Endothelial cell of umbilical vein (primary cell): ENCODE data around the gene ODAD4. TPM values are rescaled to one million over a fixed set of nuclear protein-coding genes. Genes with fewer than 3 reads are reported as not detected.
"Not testable (repeated sequence)": the region's sequence is repeated elsewhere in the genome, so short reads cannot be mapped to it uniquely, and the experiment has no call there.

Experiments
- BruUV-seq: library from RNA; stranded (reverse); fragments of 400-500 nt; replicated peaks from 2 replicates; lab custom pipeline; 2021; lab: Mats Ljungman, UMichigan
- CTCF ChIA-PET: fragments of 300-600, 350-600 bp; sonication (Branson Sonifier 250); formaldehyde crosslinking; loops from one replicate; lab custom pipeline; 2021; ENCODE audit warnings: antibody characterized with exemption, inconsistent platforms; lab: Charles Lee
- POLR2A ChIA-PET: fragments of 300-600, 350-600 bp; sonication (Branson Sonifier 250); formaldehyde crosslinking; loops from one replicate; lab custom pipeline; 2021; ENCODE audit warnings: antibody characterized with exemption, inconsistent platforms; lab: Charles Lee
- DNase-seq: peaks from one replicate; pipeline ENCODE4 v3.0.0-alpha.2; 2011; ENCODE audit warnings: low read depth, low spot score
- FAIRE-seq: peaks from 2 replicates; lab custom pipeline; 2011; peaks lifted over from hg19 to GRCh38; lab: Jason Lieb, UNC
- H2AFZ ChIP-seq: 2 replicates; pipeline ENCODE4 v1.6.0; 2012; ENCODE audit warnings: low read depth, low read length, control low read depth, inconsistent platforms
- H3K27ac ChIP-seq: 2 replicates; pipeline ENCODE4 v1.5.1; 2011; ENCODE audit warnings: low read depth, mild to moderate bottlenecking, control low read depth, low read length, moderate library complexity; ENCODE audit not compliant: insufficient read depth
- H3K27me3 ChIP-seq, 2 experiments: 2 replicates each; pipeline versions ENCODE4 v1.6.0 to v1.6.1; 2011; ENCODE audit warnings: low read length in 2 of 2, mixed read lengths in 1 of 2; ENCODE audit not compliant: control insufficient read depth in 2 of 2, insufficient read depth in 2 of 2
- H3K36me3 ChIP-seq, 2 experiments: 2 replicates in 1 of 2; 3 replicates in 1 of 2; pipeline ENCODE4 v1.5.1; 2011; ENCODE audit warnings: low read length in 2 of 2, mild to moderate bottlenecking in 1 of 2, moderate library complexity in 1 of 2; ENCODE audit not compliant: control insufficient read depth in 2 of 2, insufficient read depth in 2 of 2; ENCODE audit errors: extremely low read depth in 1 of 2
- H3K4me1 ChIP-seq: 3 replicates; pipeline ENCODE4 v1.5.1; 2011; ENCODE audit warnings: mild to moderate bottlenecking, low read length; ENCODE audit not compliant: control insufficient read depth, insufficient read depth; ENCODE audit errors: extremely low read depth
- H3K4me2 ChIP-seq: 2 replicates; pipeline ENCODE4 v1.6.1; 2011; ENCODE audit warnings: low read length, control low read depth, mixed read lengths; ENCODE audit not compliant: insufficient read depth
- H3K4me3 ChIP-seq, 3 experiments: fragments of 200-600 bp in 1 of 3; sonication (generic), shearing (Covaris generic) in 1 of 3; replicated peaks in 1 of 3; 2 replicates each; pipeline ENCODE4 v1.5.1; 2011 to 2016; ENCODE audit warnings: control low read depth in 3 of 3, low read length in 3 of 3, mild to moderate bottlenecking in 2 of 3, inconsistent platforms in 1 of 3, low read depth in 1 of 3, moderate library complexity in 1 of 3; ENCODE audit not compliant: insufficient read depth in 1 of 3
- H3K79me2 ChIP-seq: 2 replicates; pipeline ENCODE4 v1.6.0; 2012; ENCODE audit warnings: low read length, inconsistent platforms; ENCODE audit not compliant: control insufficient read depth, insufficient read depth
- H3K9ac ChIP-seq: replicated peaks from 2 replicates; pipeline ENCODE3; 2011; ENCODE audit warnings: low read length, control low read depth; ENCODE audit not compliant: insufficient read depth; ENCODE audit errors: extremely low read depth
- H3K9me1 ChIP-seq: replicated peaks from 3 replicates; pipeline ENCODE4 v1.6.0; 2011; ENCODE audit warnings: mild to moderate bottlenecking, low read length; ENCODE audit not compliant: control insufficient read depth, insufficient read depth; ENCODE audit errors: extremely low read depth
- H3K9me3 ChIP-seq: replicated peaks from 2 replicates; pipeline ENCODE4 v1.5.1; 2012; ENCODE audit warnings: low read length, inconsistent platforms; ENCODE audit not compliant: control insufficient read depth, insufficient read depth
- H4K20me1 ChIP-seq: replicated peaks from 2 replicates; pipeline ENCODE3; 2011; ENCODE audit warnings: mild to moderate bottlenecking, low read length; ENCODE audit not compliant: control insufficient read depth, insufficient read depth; ENCODE audit errors: extremely low read depth
- CTCF ChIP-seq, 2 donors: IDR thresholded peaks; 1 replicate in 1 of 2; 2 replicates in 1 of 2; pipeline ENCODE4 v1.5.1; 2011; ENCODE audit warnings: low read length in 2 of 2, mild to moderate bottlenecking in 2 of 2, moderate library complexity in 2 of 2, control low read depth in 1 of 2, inconsistent platforms in 1 of 2, low read depth in 1 of 2; ENCODE audit not compliant: insufficient read depth in 1 of 2; ENCODE audit errors: extremely low read depth in 1 of 2
- EZH2 ChIP-seq: IDR thresholded peaks from 2 replicates; pipeline ENCODE4 v1.6.1; 2012; ENCODE audit warnings: borderline replicate concordance, low read depth, mild to moderate bottlenecking, moderate library complexity, low read length, inconsistent platforms; ENCODE audit not compliant: severe bottlenecking
- FOS ChIP-seq: IDR thresholded peaks from 2 replicates; pipeline ENCODE4 v1.6.1; 2011; ENCODE audit warnings: mild to moderate bottlenecking, low read length, moderate library complexity, borderline replicate concordance; ENCODE audit not compliant: insufficient read depth
- GATA2 ChIP-seq: IDR thresholded peaks from 2 replicates; pipeline ENCODE4 v1.7.0; 2011; ENCODE audit warnings: low read depth, mild to moderate bottlenecking, moderate library complexity, mixed read lengths, low read length; ENCODE audit not compliant: insufficient read length, insufficient read depth
- JUN ChIP-seq: IDR thresholded peaks from 2 replicates; pipeline ENCODE4 v1.6.1; 2011; ENCODE audit warnings: borderline replicate concordance, low read depth; ENCODE audit not compliant: insufficient read length, insufficient read depth
- MYC ChIP-seq: IDR thresholded peaks from one replicate; pipeline ENCODE4 v1.6.1; 2011; ENCODE audit warnings: mild to moderate bottlenecking, low read depth, low read length
- POLR2A ChIP-seq: IDR thresholded peaks from 2 replicates; pipeline ENCODE4 v1.6.1; 2012; ENCODE audit warnings: low read depth, mild to moderate bottlenecking, control low read depth, low read length
- POLR2AphosphoS5 ChIP-seq: IDR thresholded peaks from 2 replicates; pipeline ENCODE4 v1.6.1; 2012; ENCODE audit warnings: low read depth, mild to moderate bottlenecking, control low read depth, low read length, moderate library complexity; ENCODE audit not compliant: insufficient read depth
- dilution Hi-C: fragments of 300-500 bp; cut with MboI; formaldehyde crosslinking; loops from one replicate; pipeline ENCODE4 v1.15.0; 2019; ENCODE audit warnings: low sequenced_read_pairs; ENCODE audit not compliant: extremely low pct_ligation_motif_present
- intact Hi-C: fragments of 100-400 bp; cut with micrococcal nuclease; formaldehyde crosslinking; loops from one replicate; pipeline ENCODE4 v1.10.0; 2022
- polyA plus RNA-seq, 4 experiments: library from polyadenylated mRNA; depleted of rRNA in 3 of 4; stranded (reverse) in 3 of 4; unstranded in 1 of 4; fragments of >200 nt; gene quantifications; 2 replicates each; pipeline versions ENCODE4 v1.2.1 to v1.2.3, GENCODE V29; 2011 to 2012; ENCODE audit warnings: missing spikeins in 1 of 4
- total RNA-seq: library from RNA; stranded (reverse); gene quantifications from 2 replicates; pipeline ENCODE4 v1.2.3, GENCODE V29; 2021
- TF ChIP-seq, protein P1 (sequence below): IDR thresholded peaks from 2 replicates; pipeline ENCODE4 v1.6.1; 2011; ENCODE audit not compliant: insufficient read depth, insufficient read length

Gene ODAD4
- total and polyA plus RNA-seq, 2 donors (not counting 3 experiments of a cell fraction or from before 2014, with no cell fraction given) = 0.19 to 1.0 TPM

- BruUV-seq, H3K27ac ChIP-seq, H3K36me3 ChIP-seq, H3K9me3 ChIP-seq, intact Hi-C loops, H3K9me1 ChIP-seq, DNase-seq, H3K4me3 ChIP-seq, H3K79me2 ChIP-seq, H3K4me1 ChIP-seq, H3K9ac ChIP-seq, H3K27me3 ChIP-seq, H2AFZ ChIP-seq, FAIRE-seq, dilution Hi-C loops, H3K4me2 ChIP-seq, POLR2A ChIA-PET, H4K20me1 ChIP-seq: not testable (repeated sequence)
- CTCF ChIA-PET = interaction anchor here (2.6 kb wide), 1 partner anchor 13 kb away, joined by 22 read pairs; the partner anchor contains the start of gene ACLY
Observed at GRCh38 chr17:41931715-41932114, 1.3 kb downstream of the ODAD4 start.

GRCh38 chr17:41932816-41933389 lies 2.5 kb downstream of the ODAD4 start:
- Histone ChIP-seq H3K4me3 (no peak overlapping the region), H2AFZ (no peak overlapping the region), H3K9me3 (no peaks in the 10 kb centered on the region), H3K4me2 (no peak overlapping the region), H3K79me2 (no peaks in the 10 kb centered on the region), H3K9me1 (no peaks in the 10 kb centered on the region), H3K9ac (no peak overlapping the region), H3K36me3 (no peaks in the 10 kb centered on the region), H3K27me3 (peaks cover 0 to 3% of the 10 kb centered on the region in 2 experiments), H3K4me1 (peaks cover 8% of the 10 kb centered on the region), H4K20me1 (no peaks in the 10 kb centered on the region), H3K27ac (no peak overlapping the region)
- TF ChIP-seq MYC (no peak), CTCF (IDR thresholded peaks at IDR 0.05; ENCODE audit: extremely low read depth in 1 of 2, insufficient read depth in 1 of 2, low read depth in 1 of 2, low read length in 2 of 2) (no peak), GATA2 (no peak), POLR2AphosphoS5 (no peak), FOS (no peak), JUN (no peak), EZH2 (no peak), POLR2A (no peak)
- TF ChIP-seq, protein P1, sequence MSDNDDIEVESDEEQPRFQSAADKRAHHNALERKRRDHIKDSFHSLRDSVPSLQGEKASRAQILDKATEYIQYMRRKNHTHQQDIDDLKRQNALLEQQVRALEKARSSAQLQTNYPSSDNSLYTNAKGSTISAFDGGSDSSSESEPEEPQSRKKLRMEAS = no peak
- DNase-seq (no peak), FAIRE-seq (no peak)
- ChIA-PET POLR2A (interaction anchor here (0.5 kb wide), 1 partner anchor 143 kb away, joined by 3 read pairs; no protein-coding TSS in a partner anchor), CTCF (interaction anchor here (0.6 to 1.0 kb wide), 3 partner anchors 74 to 509 kb away, joined by 3 read pairs; no protein-coding TSS in a partner anchor)
- BruUV-seq = no TSS peak
- dilution Hi-C loops (no loop called here), intact Hi-C loops (no loop called here)
